ENCODE results near the gene EEF1G.

Gene EEF1G

GRCh38 chr11:62540804-62541701, 32.6 kb downstream of the EEF1G start:
- DNase-seq (ENCODE audit: low read depth): peak; percentile 95
- TF ChIP-seq MYC (IDR thresholded peaks at IDR 0.05; ENCODE audit: low read depth, low read length) (peak; percentile 51; the same call in 1 of the 2 replicates), POLR2A (IDR thresholded peaks at IDR 0.05; ENCODE audit: extremely low read depth, insufficient read length) (peak; percentile 25), CTCF (IDR thresholded peaks at IDR 0.05; ENCODE audit: low read depth, low read length) (no peak)
- TF ChIP-seq, protein P1, sequence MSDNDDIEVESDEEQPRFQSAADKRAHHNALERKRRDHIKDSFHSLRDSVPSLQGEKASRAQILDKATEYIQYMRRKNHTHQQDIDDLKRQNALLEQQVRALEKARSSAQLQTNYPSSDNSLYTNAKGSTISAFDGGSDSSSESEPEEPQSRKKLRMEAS (IDR thresholded peaks at IDR 0.05; ENCODE audit: low read depth, low read length): peak; percentile 50; the same call in 1 of the 2 replicates
- peak overlapping the region; percentile 40 for H3K4me3 ChIP-seq (ENCODE audit: low read depth, low read length)

DNA sequence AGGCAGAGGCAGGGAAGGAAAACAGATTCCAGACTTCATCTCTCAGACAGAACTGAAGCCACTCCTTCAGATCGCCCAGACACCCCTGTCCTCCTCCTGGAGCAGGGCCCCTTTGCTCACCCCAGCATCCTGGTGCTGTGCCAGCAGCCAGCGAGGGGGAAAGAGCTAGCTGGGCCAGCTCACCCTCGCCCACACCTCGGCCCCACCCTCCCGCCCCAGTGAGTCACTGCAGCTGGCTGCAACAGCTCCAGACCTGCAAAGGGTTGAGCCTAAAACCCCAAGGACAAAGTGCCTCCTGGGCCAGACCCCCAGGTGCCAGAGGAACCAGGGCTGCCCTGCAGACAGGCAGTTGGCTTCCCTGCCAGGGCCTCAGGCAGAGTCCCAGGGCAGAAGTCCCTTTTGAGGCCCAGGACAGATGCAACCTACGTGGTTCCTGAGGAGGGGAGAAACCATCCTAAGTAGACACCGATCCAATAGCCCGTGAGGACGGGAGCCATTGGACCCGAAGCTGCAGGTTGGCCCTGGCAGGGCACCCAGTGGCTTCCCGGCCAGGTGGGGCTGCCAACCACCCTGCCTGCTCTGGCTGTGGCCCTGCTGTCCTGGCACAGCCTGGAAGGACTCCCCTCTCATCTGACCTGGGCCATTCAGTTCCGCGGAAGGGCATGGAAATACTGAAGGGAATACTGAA, 34.3 kb downstream of the EEF1G start:
- H3K4me3 ChIP-seq (ENCODE audit: low read depth, low read length): peak overlapping the region; percentile 40
- DNase-seq (ENCODE audit: low read depth): peak; percentile 87
- TF ChIP-seq MYC (IDR thresholded peaks at IDR 0.05; ENCODE audit: low read depth, low read length) (peak; percentile 22; the same call in 1 of the 2 replicates), CTCF (IDR thresholded peaks at IDR 0.05; ENCODE audit: low read depth, low read length) (no peak)
- TF ChIP-seq, protein P1 (IDR thresholded peaks at IDR 0.05; ENCODE audit: low read depth, low read length): 0 out of 2 replicates have a peak, but pooled peaks have one; percentile 19

- no peak for DNase-seq (ENCODE audit: low read depth)
- TF ChIP-seq CTCF (IDR thresholded peaks at IDR 0.05; ENCODE audit: low read depth, low read length) (no peak), POLR2A (IDR thresholded peaks at IDR 0.05; ENCODE audit: extremely low read depth, insufficient read length) (no peak), MYC (IDR thresholded peaks at IDR 0.05; ENCODE audit: low read depth, low read length) (no peak)
- TF ChIP-seq, protein P1 (IDR thresholded peaks at IDR 0.05; ENCODE audit: low read depth, low read length): no peak
Observed at GRCh38 chr11:62538470-62539237, 35.0 kb downstream of the EEF1G start.

DNA sequence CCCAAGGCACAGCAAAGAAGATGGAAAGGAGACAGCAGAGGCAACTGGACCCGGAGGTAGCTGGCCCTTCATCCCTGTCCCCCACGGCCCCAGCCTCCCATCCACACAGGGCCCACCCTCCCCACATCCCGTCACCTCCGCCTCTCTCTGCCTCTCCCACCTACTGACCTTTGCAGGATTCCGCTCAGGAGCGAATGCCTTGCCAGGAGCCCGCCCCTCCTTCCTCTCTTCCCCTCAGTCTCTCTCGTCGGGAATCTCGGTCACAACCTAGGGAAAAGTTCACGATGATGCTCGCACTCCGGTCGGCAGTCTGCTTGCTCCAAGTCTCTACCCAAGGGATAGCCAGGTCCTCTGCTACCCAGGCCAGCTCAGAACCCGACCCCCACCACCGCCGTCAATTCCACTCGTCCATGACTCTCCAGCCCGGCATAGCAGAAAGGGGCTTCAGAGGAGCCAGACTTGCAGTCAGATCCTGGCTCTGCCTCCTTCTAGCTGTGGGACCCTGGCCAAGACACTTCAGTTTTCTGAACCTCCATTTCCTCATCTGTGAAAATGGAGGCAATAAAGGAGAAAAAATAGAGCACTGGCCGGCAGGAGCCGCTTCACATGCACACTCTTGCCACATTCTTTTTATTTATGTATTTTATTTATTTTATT, 37.3 kb downstream of the EEF1G start:
- H3K4me3 ChIP-seq (ENCODE audit: low read depth, low read length): no peak overlapping the region
- TF ChIP-seq CTCF (IDR thresholded peaks at IDR 0.05; ENCODE audit: low read depth, low read length) (no peak), MYC (IDR thresholded peaks at IDR 0.05; ENCODE audit: low read depth, low read length) (no peak)
- DNase-seq (ENCODE audit: low read depth): no peak

More at GRCh38 chr11:62538470-62539237, 35.0 kb downstream of the EEF1G start:
- H3K4me3 ChIP-seq (ENCODE audit: low read depth, low read length): peak overlapping the region; percentile 9

DNA sequence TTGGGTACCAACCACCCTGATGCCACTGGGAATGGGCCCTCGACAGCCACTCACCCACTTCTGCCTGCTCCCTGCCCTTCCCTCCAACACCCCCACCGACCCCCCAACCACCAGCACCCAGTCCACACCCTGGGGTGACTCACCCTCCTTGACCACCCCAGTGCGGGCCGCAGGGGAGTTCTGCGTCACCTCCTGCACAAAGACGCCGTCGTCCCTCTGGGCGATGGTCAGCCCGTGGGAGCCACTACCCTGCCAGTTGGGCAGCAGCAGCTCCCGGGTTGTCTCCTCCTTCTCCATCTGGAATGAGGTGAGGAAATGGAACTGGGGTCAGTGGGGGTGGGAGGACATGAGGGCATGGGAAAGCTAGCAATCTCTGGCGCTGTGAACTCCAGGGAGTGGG, 37.9 kb downstream of the EEF1G start:
- no peak for DNase-seq (ENCODE audit: low read depth)
- H3K4me3 ChIP-seq (ENCODE audit: low read depth, low read length): no peak overlapping the region
- TF ChIP-seq CTCF (IDR thresholded peaks at IDR 0.05; ENCODE audit: low read depth, low read length) (no peak), POLR2A (IDR thresholded peaks at IDR 0.05; ENCODE audit: extremely low read depth, insufficient read length) (no peak), MYC (IDR thresholded peaks at IDR 0.05; ENCODE audit: low read depth, low read length) (no peak)
- TF ChIP-seq, protein P1 (IDR thresholded peaks at IDR 0.05; ENCODE audit: low read depth, low read length): no peak
